Left lung (tissue), 10 donors: ENCODE data around the gene SLC22A5. TPM values are rescaled to one million over a fixed set of nuclear protein-coding genes. Genes with fewer than 3 reads are reported as not detected.
"Not testable (repeated sequence)": the region's sequence is repeated elsewhere in the genome, so short reads cannot be mapped to it uniquely, and the experiment has no call there.

Experiments
- ATAC-seq: fragments of 200-7000 bp; cut with Tn5 transposase; one replicate; pipeline ENCODE4 v1.9.1; 2020; ENCODE audit warnings: moderate library complexity
- DNase-seq, 4 donors: peaks; one replicate each; pipeline ENCODE4 v3.0.0-alpha.2; 2013 to 2020
- H3K27ac ChIP-seq, 2 donors: fragments of 200-600 bp; sonication (generic) in 1 of 2; one replicate each; pipeline versions ENCODE4 v1.5.0 to v1.8.0; 2020 to 2021
- H3K27me3 ChIP-seq, 2 donors: fragments of 200-600 bp; sonication (generic) in 1 of 2; one replicate each; pipeline versions ENCODE4 v1.5.0 to v1.8.0; 2020 to 2021
- H3K36me3 ChIP-seq, 2 donors: fragments of 200-600 bp; sonication (generic) in 1 of 2; one replicate each; pipeline versions ENCODE4 v1.5.0 to v1.8.0; 2020 to 2021
- H3K4me1 ChIP-seq, 2 donors: fragments of 200-600 bp; one replicate each; pipeline ENCODE4 v1.8.0; 2021
- H3K4me3 ChIP-seq, 2 donors: fragments of 200-600 bp; sonication (generic) in 1 of 2; one replicate each; pipeline versions ENCODE4 v1.5.0 to v1.8.0; 2020 to 2021; ENCODE audit warnings: mild to moderate bottlenecking in 1 of 2
- H3K9me3 ChIP-seq, 2 donors: fragments of 200-600 bp; sonication (generic) in 1 of 2; one replicate each; pipeline versions ENCODE4 v1.5.0 to v1.8.0; 2020 to 2021
- intact Hi-C, 2 donors: fragments of 100-400 bp; cut with DNase I; formaldehyde crosslinking; loops; one replicate each; pipeline versions ENCODE4 v1.11.2 to v1.14.2; 2022
- polyA plus RNA-seq, 6 donors: library from polyadenylated mRNA; unstranded; fragments of 120-200 nt; gene quantifications; one replicate each; pipeline ENCODE4 v1.2.1, GENCODE V29; 2013; ENCODE audit not compliant: insufficient read length in 6 of 6
- total RNA-seq, 2 donors: library from RNA; stranded (reverse); fragmentation: NEBNext Ultra II Directional; extraction: Animal tissue kit (Norgen Biotek cat#: 25700); gene quantifications; one replicate each; pipeline ENCODE4 v1.2.1, GENCODE V29; 2021
- TF ChIP-seq, protein P1 (sequence below), 2 donors: fragments of 200-600 bp; sonication (generic) in 1 of 2; IDR thresholded peaks; one replicate each; pipeline versions ENCODE4 v1.5.0 to v1.8.0; 2021; ENCODE audit warnings: antibody characterized with exemption in 2 of 2
- donor health status: DM: no; HTN: yes; CAD: no.
- donor health status: DM: no; HTN: no; CAD: no.

The SLC22A5 gene
- total and polyA plus RNA-seq, 8 donors = 9.5 to 17.6 (median 14.2) TPM

GRCh38 chr5:132436936-132437335, 67.4 kb downstream of the SLC22A5 start:
- TF ChIP-seq, protein P1, sequence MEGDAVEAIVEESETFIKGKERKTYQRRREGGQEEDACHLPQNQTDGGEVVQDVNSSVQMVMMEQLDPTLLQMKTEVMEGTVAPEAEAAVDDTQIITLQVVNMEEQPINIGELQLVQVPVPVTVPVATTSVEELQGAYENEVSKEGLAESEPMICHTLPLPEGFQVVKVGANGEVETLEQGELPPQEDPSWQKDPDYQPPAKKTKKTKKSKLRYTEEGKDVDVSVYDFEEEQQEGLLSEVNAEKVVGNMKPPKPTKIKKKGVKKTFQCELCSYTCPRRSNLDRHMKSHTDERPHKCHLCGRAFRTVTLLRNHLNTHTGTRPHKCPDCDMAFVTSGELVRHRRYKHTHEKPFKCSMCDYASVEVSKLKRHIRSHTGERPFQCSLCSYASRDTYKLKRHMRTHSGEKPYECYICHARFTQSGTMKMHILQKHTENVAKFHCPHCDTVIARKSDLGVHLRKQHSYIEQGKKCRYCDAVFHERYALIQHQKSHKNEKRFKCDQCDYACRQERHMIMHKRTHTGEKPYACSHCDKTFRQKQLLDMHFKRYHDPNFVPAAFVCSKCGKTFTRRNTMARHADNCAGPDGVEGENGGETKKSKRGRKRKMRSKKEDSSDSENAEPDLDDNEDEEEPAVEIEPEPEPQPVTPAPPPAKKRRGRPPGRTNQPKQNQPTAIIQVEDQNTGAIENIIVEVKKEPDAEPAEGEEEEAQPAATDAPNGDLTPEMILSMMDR (IDR thresholded peaks at IDR 0.05) = no peak
- Histone ChIP-seq H3K9me3 (no peaks in the 10 kb centered on the region), H3K27ac (peak overlapping the region; percentile 63 to 79), H3K4me1 (peaks cover 40 to 87% of the 10 kb centered on the region in 2 donors), H3K27me3 (no peaks in the 10 kb centered on the region), H3K4me3 (no peak overlapping the region), H3K36me3 (no peaks in the 10 kb centered on the region)
- DNase-seq (no peak), ATAC-seq (no peak)
- intact Hi-C loops = no loop called here

GRCh38 chr5:132437604-132438266, 68.2 kb downstream of the SLC22A5 start:
- H3K4me3 ChIP-seq = no peak overlapping the region
- H3K27me3 ChIP-seq = no peaks in the 10 kb centered on the region
- ATAC-seq = peak; percentile 84
- H3K27ac ChIP-seq = peak overlapping the region; percentile 63 to 79
- H3K36me3 ChIP-seq = no peaks in the 10 kb centered on the region
- intact Hi-C loops = no loop called here
- TF ChIP-seq, protein P1 (IDR thresholded peaks at IDR 0.05) = no peak
- peak; percentile 63 to 89 (median 87) for DNase-seq
- H3K4me1 ChIP-seq = peaks cover 40 to 83% of the 10 kb centered on the region in 2 donors
- H3K9me3 ChIP-seq = no peaks in the 10 kb centered on the region

DNA sequence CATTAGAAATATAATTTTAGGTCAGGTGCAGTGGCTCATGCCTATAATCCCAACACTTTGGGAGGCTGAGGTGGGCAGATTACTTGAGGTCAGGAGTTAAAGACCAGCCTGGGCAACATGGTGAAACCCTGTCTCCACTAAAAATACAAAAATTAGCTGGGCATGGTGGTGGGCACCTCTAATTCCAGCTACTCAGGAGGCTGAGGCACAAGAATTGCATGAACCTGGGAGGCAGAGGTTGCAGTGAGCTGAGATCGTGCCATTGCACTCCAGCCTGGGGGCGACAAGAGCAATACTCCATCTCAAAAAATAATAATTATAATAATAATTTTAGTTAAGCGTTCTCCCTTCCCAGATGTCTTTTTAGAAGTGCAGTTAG, 68.7 kb downstream of the SLC22A5 start:
- intact Hi-C loops, ATAC-seq, H3K4me3 ChIP-seq, H3K9me3 ChIP-seq, DNase-seq, H3K27me3 ChIP-seq, H3K36me3 ChIP-seq: not testable (repeated sequence)
- H3K4me1 ChIP-seq = peaks cover 40 to 83% of the 10 kb centered on the region in 2 donors
- peak overlapping the region; percentile 63 to 79 for H3K27ac ChIP-seq

GRCh38 chr5:132438917-132439316, 69.4 kb downstream of the SLC22A5 start:
- Histone ChIP-seq H3K36me3 (no peaks in the 10 kb centered on the region), H3K27ac (peak overlapping the region; percentile 63 to 79), H3K9me3 (no peaks in the 10 kb centered on the region), H3K4me3 (no peak overlapping the region), H3K27me3 (no peaks in the 10 kb centered on the region), H3K4me1 (peaks cover 40 to 88% of the 10 kb centered on the region in 2 donors)
- no peak for ATAC-seq
- DNase-seq = no peak
- intact Hi-C loops = no loop called here
- TF ChIP-seq, protein P1 (IDR thresholded peaks at IDR 0.05) = no peak

- TF ChIP-seq, protein P1 (IDR thresholded peaks at IDR 0.05) = no peak
- Histone ChIP-seq H3K4me3 (no peak overlapping the region), H3K27ac (peak overlapping the region; percentile 63 to 79), H3K4me1 (peaks cover 40 to 88% of the 10 kb centered on the region in 2 donors), H3K9me3 (no peaks in the 10 kb centered on the region), H3K27me3 (no peaks in the 10 kb centered on the region), H3K36me3 (no peaks in the 10 kb centered on the region)
- ATAC-seq = peak; percentile 65
- DNase-seq = peak in 3 of 4 donors; percentile 53 to 87 (median 65)
- intact Hi-C loops = no loop called here
Observed at GRCh38 chr5:132439521-132440089, 70.1 kb downstream of the SLC22A5 start.
